IMR-90 (cell line): ENCODE data around the gene CLASP1. TPM values are rescaled to one million over a fixed set of nuclear protein-coding genes. Genes with fewer than 3 reads are reported as not detected.

Source experiments
- ATAC-seq: fragments of 200-7000 bp; cut with Tn5 transposase; 2 replicates; pipeline ENCODE4 v1.9.1; 2020; ENCODE audit warnings: low read depth, mild to moderate bottlenecking, moderate library complexity
- BruUV-seq: library from RNA; stranded (reverse); fragments of 400-500 nt; replicated peaks from 2 replicates; lab custom pipeline; 2021; lab: Mats Ljungman, UMichigan
- CTCF ChIA-PET: fragments of 300-600 bp; formaldehyde crosslinking; extraction: SDS; loops from one replicate; lab custom pipeline; 2021; ENCODE audit warnings: antibody characterized with exemption; lab: Yijun Ruan, JAX
- POLR2A ChIA-PET: fragments of 300-600 bp; sonication (Branson Sonifier 250); formaldehyde crosslinking; loops from one replicate; lab custom pipeline; 2022; ENCODE audit warnings: antibody characterized with exemption; ENCODE audit not compliant: unreplicated experiment; lab: Charles Lee
- DNase-seq: peaks from one replicate; pipeline ENCODE4 v3.0.0; 2013
- H2AFZ ChIP-seq: replicated peaks from 2 replicates; pipeline ENCODE3; 2013; ENCODE audit warnings: low read length, mild to moderate bottlenecking; ENCODE audit not compliant: poor library complexity
- H2AK5ac ChIP-seq: 2 replicates; pipeline ENCODE4 v1.6.1; 2013; ENCODE audit warnings: low read depth, low read length, inconsistent platforms
- H2AK9ac ChIP-seq: replicated peaks from 2 replicates; pipeline ENCODE3; 2013; ENCODE audit warnings: mild to moderate bottlenecking, low read depth, low read length, moderate library complexity; ENCODE audit not compliant: poor library complexity
- H2BK120ac ChIP-seq: 2 replicates; pipeline ENCODE4 v1.6.1; 2013; ENCODE audit warnings: low read depth, low read length, inconsistent platforms
- H2BK15ac ChIP-seq: 3 replicates; pipeline ENCODE4 v1.6.1; 2013; ENCODE audit warnings: low read depth, low read length, inconsistent platforms
- H2BK20ac ChIP-seq: 2 replicates; pipeline ENCODE4 v1.6.1; 2013; ENCODE audit warnings: low read depth, mild to moderate bottlenecking, inconsistent platforms, low read length, moderate library complexity
- H2BK5ac ChIP-seq: 2 replicates; pipeline ENCODE4 v1.6.1; 2013; ENCODE audit warnings: mild to moderate bottlenecking, low read depth, low read length, inconsistent platforms; ENCODE audit not compliant: poor library complexity, severe bottlenecking
- H3K14ac ChIP-seq: replicated peaks from 2 replicates; pipeline ENCODE4 v1.6.1; 2013; ENCODE audit warnings: low read depth, low read length, inconsistent platforms
- H3K18ac ChIP-seq: 2 replicates; pipeline ENCODE4 v1.6.1; 2013; ENCODE audit warnings: low read depth, low read length, control low read depth
- H3K23ac ChIP-seq: 2 replicates; pipeline ENCODE4 v1.6.1; 2013; ENCODE audit warnings: low read depth, low read length, inconsistent platforms
- H3K27ac ChIP-seq: 2 replicates; pipeline ENCODE4 v1.5.1; 2013; ENCODE audit warnings: mild to moderate bottlenecking, control low read depth, low read length; ENCODE audit not compliant: insufficient read depth
- H3K27me3 ChIP-seq: 2 replicates; pipeline ENCODE4 v1.6.1; 2013; ENCODE audit warnings: low read length; ENCODE audit not compliant: control insufficient read depth, insufficient read depth
- H3K36me3 ChIP-seq: 2 replicates; pipeline ENCODE4 v1.6.1; 2013; ENCODE audit warnings: low read length, mixed read lengths; ENCODE audit not compliant: control insufficient read depth, insufficient read depth
- H3K4ac ChIP-seq: 2 replicates; pipeline ENCODE4 v1.6.1; 2013; ENCODE audit warnings: low read depth, low read length, inconsistent platforms
- H3K4me1 ChIP-seq: 2 replicates; pipeline ENCODE4 v1.6.1; 2013; ENCODE audit warnings: low read length, mixed read lengths; ENCODE audit not compliant: control insufficient read depth, insufficient read depth
- H3K4me2 ChIP-seq: 2 replicates; pipeline ENCODE4 v1.6.1; 2013; ENCODE audit warnings: low read depth, mild to moderate bottlenecking, control low read depth, low read length, moderate library complexity
- H3K4me3 ChIP-seq: 2 replicates; pipeline ENCODE4 v1.5.1; 2013; ENCODE audit warnings: low read depth, mild to moderate bottlenecking, control low read depth, low read length, moderate library complexity; ENCODE audit not compliant: insufficient read depth
- H3K56ac ChIP-seq: 2 replicates; pipeline ENCODE4 v1.6.1; 2013; ENCODE audit warnings: low read length, inconsistent platforms; ENCODE audit not compliant: insufficient read depth; ENCODE audit errors: extremely low read depth
- H3K79me1 ChIP-seq, 2 experiments: 2 replicates each; pipeline ENCODE4 v1.6.1; 2013; ENCODE audit warnings: low read length in 2 of 2, inconsistent platforms in 1 of 2, low read depth in 1 of 2
- H3K9ac ChIP-seq: 2 replicates; pipeline ENCODE4 v1.6.1; 2013; ENCODE audit warnings: low read depth, low read length, control low read depth
- H3K9me1 ChIP-seq: 2 replicates; pipeline ENCODE4 v1.6.1; 2013; ENCODE audit warnings: low read length, inconsistent platforms; ENCODE audit not compliant: insufficient read depth
- H3K9me3 ChIP-seq: 2 replicates; pipeline ENCODE4 v1.6.1; 2013; ENCODE audit warnings: low read length; ENCODE audit not compliant: control insufficient read depth, insufficient read depth
- H4K20me1 ChIP-seq: 2 replicates; pipeline ENCODE4 v1.6.1; 2013; ENCODE audit warnings: low read length, inconsistent platforms; ENCODE audit not compliant: insufficient read depth
- H4K5ac ChIP-seq: 2 replicates; pipeline ENCODE4 v1.6.1; 2013; ENCODE audit warnings: mild to moderate bottlenecking, low read depth, low read length, control low read depth
- H4K8ac ChIP-seq, 2 experiments: 2 replicates each; pipeline ENCODE4 v1.6.1; 2013; ENCODE audit warnings: low read depth in 2 of 2, low read length in 2 of 2, control low read depth in 1 of 2, inconsistent platforms in 1 of 2
- H4K91ac ChIP-seq: 2 replicates; pipeline ENCODE4 v1.6.1; 2013; ENCODE audit warnings: low read depth, low read length, inconsistent platforms; ENCODE audit not compliant: insufficient read depth
- BHLHE40 ChIP-seq: fragments of 150-350 bp; IDR thresholded peaks from 2 replicates; pipeline ENCODE4 v1.6.1; 2016; ENCODE audit warnings: mild to moderate bottlenecking, low read depth, low read length
- CEBPB ChIP-seq: IDR thresholded peaks from 2 replicates; pipeline ENCODE4 v1.6.1; 2012; ENCODE audit warnings: low read depth, low read length, improper control_type of control experiment
- CHD1 ChIP-seq: IDR thresholded peaks from 2 replicates; pipeline ENCODE4 v1.6.1; 2012; ENCODE audit warnings: low read depth, low read length, improper control_type of control experiment
- FOS ChIP-seq: fragments of 150-350 bp; IDR thresholded peaks from 2 replicates; pipeline ENCODE4 v1.6.1; 2016; ENCODE audit warnings: low read depth, low read length
- MAFK ChIP-seq: IDR thresholded peaks from 2 replicates; pipeline ENCODE4 v1.6.1; 2012; ENCODE audit warnings: low read depth, low read length, improper control_type of control experiment
- MAZ ChIP-seq: IDR thresholded peaks from 2 replicates; pipeline ENCODE4 v1.6.1; 2012; ENCODE audit warnings: low read depth, mild to moderate bottlenecking, low read length, improper control_type of control experiment, moderate library complexity, borderline replicate concordance
- NFE2L2 ChIP-seq: fragments of 150-350 bp; IDR thresholded peaks from 2 replicates; pipeline ENCODE4 v1.6.1; 2016; ENCODE audit warnings: low read depth, mild to moderate bottlenecking, low read length
- POLR2A ChIP-seq: IDR thresholded peaks from 2 replicates; pipeline ENCODE4 v1.6.1; 2012; ENCODE audit warnings: mild to moderate bottlenecking, low read depth, low read length
- RAD21 ChIP-seq: IDR thresholded peaks from 2 replicates; pipeline ENCODE4 v1.6.1; 2012; ENCODE audit warnings: low read length, improper control_type of control experiment
- RFX5 ChIP-seq: IDR thresholded peaks from 2 replicates; pipeline ENCODE4 v1.8.0; 2012; ENCODE audit warnings: low read depth, mild to moderate bottlenecking, low read length, moderate library complexity
- SMC3 ChIP-seq: fragments of 150-350 bp; IDR thresholded peaks from 2 replicates; pipeline ENCODE4 v1.6.1; 2016; ENCODE audit warnings: low read depth, mild to moderate bottlenecking, antibody characterized with exemption, low read length, moderate library complexity
- WGBS, 2 experiments: methylation state at CpG; one replicate each; pipeline versions ENCODE4 v1.1.5 to v1.1.7; 2013; ENCODE audit warnings: missing lambda C conversion rate in 2 of 2; ENCODE audit not compliant: insufficient read length in 1 of 2; ENCODE audit errors: extremely low coverage in 2 of 2; 5-methylcytosine and 5-hydroxymethylcytosine counted together
- dilution Hi-C: fragments of 300-500 bp; cut with HindIII; formaldehyde crosslinking; loops from one replicate; pipeline ENCODE4 v1.14.3; 2018; ENCODE audit warnings: low sequenced_read_pairs; ENCODE audit not compliant: unreplicated experiment
- in situ Hi-C: fragments of 300-500 bp; cut with MboI; formaldehyde crosslinking; loops from 3 replicates; pipeline ENCODE4 v1.14.3; 2019; ENCODE audit warnings: low sequenced_read_pairs, inconsistent platforms, mixed read lengths
- intact Hi-C: fragments of 100-400 bp; cut with micrococcal nuclease; formaldehyde crosslinking; loops from 2 replicates; pipeline ENCODE4 v1.10.0; 2022
- polyA plus RNA-seq, 3 experiments: library from polyadenylated mRNA; depleted of rRNA; stranded (reverse); fragments of >200 nt; gene quantifications; 2 replicates each; pipeline ENCODE4 v1.2.3, GENCODE V29; 2012; ENCODE audit warnings: low replicate concordance in 1 of 3
- total RNA-seq: library from RNA; depleted of rRNA; stranded (reverse); fragments of >200 nt; gene quantifications from 2 replicates; pipeline ENCODE4 v1.2.3, GENCODE V29; 2012
- TF ChIP-seq, protein P1 (sequence below): fragments of 150-350 bp; IDR thresholded peaks from 2 replicates; pipeline ENCODE4 v1.6.1; 2017; ENCODE audit warnings: mild to moderate bottlenecking, antibody characterized with exemption, low read length, low read depth
- TF ChIP-seq, protein P2 (sequence below): fragments of 150-350 bp; IDR thresholded peaks from 2 replicates; pipeline ENCODE4 v1.6.1; 2016; ENCODE audit warnings: low read depth, mild to moderate bottlenecking, low read length, moderate library complexity, borderline replicate concordance
- TF ChIP-seq, protein P3 (sequence below): conservative IDR thresholded peaks from 2 replicates; pipeline ENCODE4 v1.5.1; 2012; ENCODE audit warnings: mild to moderate bottlenecking, low read depth, low read length, improper control_type of control experiment

Gene CLASP1
- total and polyA plus RNA-seq, 2 of the 4 experiments (the other 2 are of a cell fraction), result 12.3 to 33.7 TPM

DNA sequence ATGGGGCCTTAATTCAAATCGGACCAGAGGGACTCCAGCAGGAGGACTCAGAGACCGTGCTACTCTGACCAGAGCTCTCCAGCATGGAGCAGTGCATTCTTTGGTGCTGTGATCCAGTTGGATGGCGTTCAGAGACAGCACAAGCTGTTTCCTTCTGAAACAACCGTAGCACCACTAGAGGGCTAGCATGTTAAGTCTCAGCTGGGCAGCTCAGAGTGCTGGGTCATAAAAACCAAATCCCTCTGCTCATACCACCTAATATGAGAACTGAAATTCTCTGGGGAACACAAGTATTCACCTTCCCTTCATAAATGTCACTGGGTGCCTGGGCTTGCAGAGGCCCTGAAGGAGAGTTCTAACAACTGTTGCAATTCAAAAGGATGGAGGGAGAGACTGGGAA, 266.5 kb downstream of the CLASP1 start:
- H3K4me1 ChIP-seq, result peaks cover 10% of the 10 kb centered on the region
- H2BK120ac ChIP-seq, result no peak overlapping the region
- in situ Hi-C loops, result no loop called here

More for the DNA sequence above, 266.5 kb downstream of the CLASP1 start:
- CTCF ChIA-PET, result interaction anchor here (0.6 kb wide), 1 partner anchor 149 kb away, joined by 3 read pairs; no protein-coding TSS in a partner anchor
- no peak for TF ChIP-seq BHLHE40
- TF ChIP-seq FOS, result no peak
- no peak for TF ChIP-seq NFE2L2
- TF ChIP-seq, protein P1, sequence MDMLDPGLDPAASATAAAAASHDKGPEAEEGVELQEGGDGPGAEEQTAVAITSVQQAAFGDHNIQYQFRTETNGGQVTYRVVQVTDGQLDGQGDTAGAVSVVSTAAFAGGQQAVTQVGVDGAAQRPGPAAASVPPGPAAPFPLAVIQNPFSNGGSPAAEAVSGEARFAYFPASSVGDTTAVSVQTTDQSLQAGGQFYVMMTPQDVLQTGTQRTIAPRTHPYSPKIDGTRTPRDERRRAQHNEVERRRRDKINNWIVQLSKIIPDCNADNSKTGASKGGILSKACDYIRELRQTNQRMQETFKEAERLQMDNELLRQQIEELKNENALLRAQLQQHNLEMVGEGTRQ, result no peak
- no peak for TF ChIP-seq POLR2A
- no peak for TF ChIP-seq CHD1
- TF ChIP-seq SMC3, result no peak
- TF ChIP-seq RFX5, result no peak
- TF ChIP-seq CEBPB, result no peak
- no peak for TF ChIP-seq RAD21
- TF ChIP-seq, protein P2, sequence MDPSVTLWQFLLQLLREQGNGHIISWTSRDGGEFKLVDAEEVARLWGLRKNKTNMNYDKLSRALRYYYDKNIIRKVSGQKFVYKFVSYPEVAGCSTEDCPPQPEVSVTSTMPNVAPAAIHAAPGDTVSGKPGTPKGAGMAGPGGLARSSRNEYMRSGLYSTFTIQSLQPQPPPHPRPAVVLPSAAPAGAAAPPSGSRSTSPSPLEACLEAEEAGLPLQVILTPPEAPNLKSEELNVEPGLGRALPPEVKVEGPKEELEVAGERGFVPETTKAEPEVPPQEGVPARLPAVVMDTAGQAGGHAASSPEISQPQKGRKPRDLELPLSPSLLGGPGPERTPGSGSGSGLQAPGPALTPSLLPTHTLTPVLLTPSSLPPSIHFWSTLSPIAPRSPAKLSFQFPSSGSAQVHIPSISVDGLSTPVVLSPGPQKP, result no peak
- no peak for TF ChIP-seq MAZ
- TF ChIP-seq, protein P3, sequence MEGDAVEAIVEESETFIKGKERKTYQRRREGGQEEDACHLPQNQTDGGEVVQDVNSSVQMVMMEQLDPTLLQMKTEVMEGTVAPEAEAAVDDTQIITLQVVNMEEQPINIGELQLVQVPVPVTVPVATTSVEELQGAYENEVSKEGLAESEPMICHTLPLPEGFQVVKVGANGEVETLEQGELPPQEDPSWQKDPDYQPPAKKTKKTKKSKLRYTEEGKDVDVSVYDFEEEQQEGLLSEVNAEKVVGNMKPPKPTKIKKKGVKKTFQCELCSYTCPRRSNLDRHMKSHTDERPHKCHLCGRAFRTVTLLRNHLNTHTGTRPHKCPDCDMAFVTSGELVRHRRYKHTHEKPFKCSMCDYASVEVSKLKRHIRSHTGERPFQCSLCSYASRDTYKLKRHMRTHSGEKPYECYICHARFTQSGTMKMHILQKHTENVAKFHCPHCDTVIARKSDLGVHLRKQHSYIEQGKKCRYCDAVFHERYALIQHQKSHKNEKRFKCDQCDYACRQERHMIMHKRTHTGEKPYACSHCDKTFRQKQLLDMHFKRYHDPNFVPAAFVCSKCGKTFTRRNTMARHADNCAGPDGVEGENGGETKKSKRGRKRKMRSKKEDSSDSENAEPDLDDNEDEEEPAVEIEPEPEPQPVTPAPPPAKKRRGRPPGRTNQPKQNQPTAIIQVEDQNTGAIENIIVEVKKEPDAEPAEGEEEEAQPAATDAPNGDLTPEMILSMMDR, result no peak
- no peak for TF ChIP-seq MAFK
- no peaks in the 10 kb centered on the region for H3K9me3 ChIP-seq
- no peak overlapping the region for H4K5ac ChIP-seq
- no peak overlapping the region for H4K91ac ChIP-seq
- intact Hi-C loops (no loop called here), dilution Hi-C loops (no loop called here)
- no peak overlapping the region for H4K8ac ChIP-seq
- H3K27me3 ChIP-seq, result no peaks in the 10 kb centered on the region
- ATAC-seq (no peak), DNase-seq (no peak)
- no peak overlapping the region for H2BK20ac ChIP-seq
- H2AFZ ChIP-seq, result no peak overlapping the region
- peaks cover 32% of the 10 kb centered on the region for H3K36me3 ChIP-seq
- H3K9me1 ChIP-seq, result peaks cover 20% of the 10 kb centered on the region; the same call in 1 of the 2 replicates
- H3K23ac ChIP-seq, result no peak overlapping the region
- no peak overlapping the region for H3K9ac ChIP-seq
- H3K4me3 ChIP-seq, result no peak overlapping the region
- H3K4ac ChIP-seq, result no peak overlapping the region
- no peak overlapping the region for H2BK15ac ChIP-seq
- H4K20me1 ChIP-seq, result no peaks in the 10 kb centered on the region
- H3K18ac ChIP-seq, result no peak overlapping the region
- H3K56ac ChIP-seq, result no peak overlapping the region
- BruUV-seq, result no TSS peak
- H3K4me2 ChIP-seq, result no peak overlapping the region
- 93% methylated on average over 3 of the region's 4 CpGs; no CpG with 5 or more reads in 1 of the 2 experiments for WGBS, 2 experiments
- H2BK5ac ChIP-seq, result no peak overlapping the region
- no peak overlapping the region for H2AK5ac ChIP-seq
- H3K14ac ChIP-seq, result no peak overlapping the region
- POLR2A ChIA-PET, result no interaction called here
- H2AK9ac ChIP-seq, result no peak overlapping the region
- no peak overlapping the region for H3K27ac ChIP-seq
- peaks cover 9 to 30% of the 10 kb centered on the region in 2 experiments for H3K79me1 ChIP-seq
